Measurements from ENCODE around the gene GRK5. TPM values are rescaled to one million over a fixed set of nuclear protein-coding genes. Genes with fewer than 3 reads are reported as not detected.
A peak's percentile ranks its signal among the peaks of the same experiment; 100 is the strongest.

The GRK5 gene
- total RNA-seq, 2 donors from 2014 or later: 3.4 to 4.9 TPM

GRCh38 chr10:119443970-119444660 lies 236.7 kb downstream of the GRK5 start:
- H3K4me3 ChIP-seq: no peak overlapping the region
- intact Hi-C loops (cut with DNase I): no loop called here
- H3K27me3 ChIP-seq: no peaks in the 10 kb centered on the region
- DNase-seq (no peak), ATAC-seq (no peak)
- no peaks in the 10 kb centered on the region for H3K9me3 ChIP-seq
- H3K27ac ChIP-seq: no peak overlapping the region
- TF ChIP-seq POLR2A (IDR thresholded peaks at IDR 0.05): no peak
- TF ChIP-seq, protein P1, sequence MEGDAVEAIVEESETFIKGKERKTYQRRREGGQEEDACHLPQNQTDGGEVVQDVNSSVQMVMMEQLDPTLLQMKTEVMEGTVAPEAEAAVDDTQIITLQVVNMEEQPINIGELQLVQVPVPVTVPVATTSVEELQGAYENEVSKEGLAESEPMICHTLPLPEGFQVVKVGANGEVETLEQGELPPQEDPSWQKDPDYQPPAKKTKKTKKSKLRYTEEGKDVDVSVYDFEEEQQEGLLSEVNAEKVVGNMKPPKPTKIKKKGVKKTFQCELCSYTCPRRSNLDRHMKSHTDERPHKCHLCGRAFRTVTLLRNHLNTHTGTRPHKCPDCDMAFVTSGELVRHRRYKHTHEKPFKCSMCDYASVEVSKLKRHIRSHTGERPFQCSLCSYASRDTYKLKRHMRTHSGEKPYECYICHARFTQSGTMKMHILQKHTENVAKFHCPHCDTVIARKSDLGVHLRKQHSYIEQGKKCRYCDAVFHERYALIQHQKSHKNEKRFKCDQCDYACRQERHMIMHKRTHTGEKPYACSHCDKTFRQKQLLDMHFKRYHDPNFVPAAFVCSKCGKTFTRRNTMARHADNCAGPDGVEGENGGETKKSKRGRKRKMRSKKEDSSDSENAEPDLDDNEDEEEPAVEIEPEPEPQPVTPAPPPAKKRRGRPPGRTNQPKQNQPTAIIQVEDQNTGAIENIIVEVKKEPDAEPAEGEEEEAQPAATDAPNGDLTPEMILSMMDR (IDR thresholded peaks at IDR 0.05): no peak
- 84 to 91% methylated on average over 7 to 10 of the region's 12 CpGs for WGBS, 2 donors
- H3K36me3 ChIP-seq (replicated peaks in 1 of 2; ENCODE audit: insufficient read depth in 1 of 2, low read depth in 2 of 2): no peaks in the 10 kb centered on the region
- no peaks in the 10 kb centered on the region for H3K4me1 ChIP-seq

DNA sequence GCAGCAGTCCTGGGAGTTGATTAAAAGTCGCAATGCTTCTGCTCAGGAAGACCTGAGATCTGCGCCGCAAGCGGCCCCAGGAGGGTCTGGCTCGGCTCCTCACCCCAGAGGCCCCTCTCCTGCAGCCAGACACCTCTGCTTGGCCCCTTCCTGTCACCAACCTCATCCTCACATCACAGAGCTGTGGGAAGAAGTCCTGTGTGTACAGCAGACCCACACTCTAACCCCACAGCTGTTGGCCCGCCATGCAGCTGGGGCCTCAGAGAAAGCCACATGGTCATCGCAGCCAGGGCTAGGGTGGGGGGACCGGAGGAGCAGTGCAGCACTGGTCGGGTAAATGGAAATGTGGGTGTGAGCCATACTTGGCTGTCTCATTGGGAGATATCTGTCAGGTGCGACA lies 237.5 kb downstream of the GRK5 start:
- Histone ChIP-seq H3K36me3 (replicated peaks in 1 of 2; ENCODE audit: insufficient read depth in 1 of 2, low read depth in 2 of 2) (no peaks in the 10 kb centered on the region), H3K9me3 (no peaks in the 10 kb centered on the region), H3K4me3 (no peak overlapping the region), H3K4me1 (no peaks in the 10 kb centered on the region), H3K27ac (no peak overlapping the region), H3K27me3 (no peaks in the 10 kb centered on the region)
- intact Hi-C loops (cut with DNase I): loop anchor here (5.0 kb wide), 1 partner anchor 248 kb away; no protein-coding TSS in a partner anchor
- no peak for TF ChIP-seq POLR2A (IDR thresholded peaks at IDR 0.05)
- TF ChIP-seq, protein P1 (IDR thresholded peaks at IDR 0.05): no peak
- WGBS, 2 donors: 73 to 80% methylated on average over 5 to 9 of the region's 10 CpGs
- no peak for ATAC-seq
- no peak for DNase-seq

DNA sequence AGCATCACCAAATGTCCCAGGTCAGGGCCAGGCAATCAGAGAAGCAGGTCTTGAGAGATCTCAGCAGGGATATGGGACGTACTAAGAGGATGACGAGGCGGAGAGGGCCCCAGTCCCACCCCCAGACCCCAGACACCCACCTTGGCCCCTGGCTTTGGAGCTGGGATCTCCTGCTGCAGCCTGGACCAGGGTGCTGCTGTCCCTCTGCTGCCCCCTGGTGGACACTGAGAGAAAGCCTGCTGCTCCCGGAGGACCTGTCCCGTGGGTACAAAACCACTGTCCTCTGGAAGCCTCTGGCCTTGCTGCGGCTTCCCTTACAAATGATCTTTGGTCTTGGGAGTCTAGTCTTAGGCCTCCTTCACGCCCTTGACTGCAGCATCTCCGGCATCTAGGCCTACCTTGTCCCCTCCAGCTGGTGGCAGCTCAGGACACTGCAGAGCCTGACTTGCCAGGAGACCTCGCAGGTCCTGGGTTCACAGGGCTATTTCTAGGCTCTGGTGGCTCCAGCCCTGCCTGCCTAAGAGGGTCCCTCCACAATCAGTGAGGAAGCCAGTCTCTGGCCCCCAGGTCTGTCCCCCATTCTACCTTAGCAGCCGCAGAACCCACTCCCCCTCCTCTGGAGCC lies 238.1 kb downstream of the GRK5 start:
- WGBS, 2 donors: 24 to 28% methylated on average over 8 to 10 of the region's 10 CpGs
- H3K27ac ChIP-seq: no peak overlapping the region
- intact Hi-C loops (cut with DNase I): loop anchor here (5.0 kb wide), 1 partner anchor 248 kb away; no protein-coding TSS in a partner anchor
- no peaks in the 10 kb centered on the region for H3K9me3 ChIP-seq
- no peak overlapping the region for H3K4me3 ChIP-seq
- TF ChIP-seq, protein P1 (IDR thresholded peaks at IDR 0.05): peak; percentile 78 to 98 (median 81)
- no peak for TF ChIP-seq POLR2A (IDR thresholded peaks at IDR 0.05)
- DNase-seq (peak; percentile 86 to 88 (median 88)), ATAC-seq (peak; percentile 69)
- H3K36me3 ChIP-seq (replicated peaks in 1 of 2; ENCODE audit: insufficient read depth in 1 of 2, low read depth in 2 of 2): no peaks in the 10 kb centered on the region
- no peaks in the 10 kb centered on the region for H3K4me1 ChIP-seq
- no peaks in the 10 kb centered on the region for H3K27me3 ChIP-seq

DNA sequence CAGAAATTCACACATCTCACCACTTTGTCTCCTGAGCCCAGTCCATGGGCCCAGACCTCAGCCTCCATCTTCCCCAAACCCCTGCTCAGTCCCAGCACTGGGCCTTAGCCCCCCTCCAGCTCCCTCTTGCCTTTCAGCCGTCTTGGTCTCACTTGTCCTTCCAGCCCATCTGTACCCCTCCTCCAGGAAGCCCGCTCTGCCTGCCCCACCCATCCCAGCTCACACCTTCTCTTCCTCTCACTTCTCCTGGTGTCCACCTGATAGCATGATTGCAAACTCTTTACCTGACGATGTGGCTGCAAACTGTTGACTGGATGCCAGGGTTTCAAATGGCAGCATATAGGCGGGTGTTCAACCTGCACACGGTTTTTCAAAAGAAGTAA lies 238.6 kb downstream of the GRK5 start:
- no peak for ATAC-seq
- no peak for TF ChIP-seq POLR2A (IDR thresholded peaks at IDR 0.05)
- TF ChIP-seq, protein P1 (IDR thresholded peaks at IDR 0.05): no peak
- Histone ChIP-seq H3K36me3 (replicated peaks in 1 of 2; ENCODE audit: insufficient read depth in 1 of 2, low read depth in 2 of 2) (no peaks in the 10 kb centered on the region), H3K4me1 (no peaks in the 10 kb centered on the region), H3K27ac (no peak overlapping the region), H3K4me3 (no peak overlapping the region), H3K9me3 (no peaks in the 10 kb centered on the region), H3K27me3 (no peaks in the 10 kb centered on the region)
- intact Hi-C loops (cut with DNase I): loop anchor here (5.0 kb wide), 1 partner anchor 249 kb away; no protein-coding TSS in a partner anchor
- 71 to 84% methylated on average over 5 of the region's 5 CpGs for WGBS, 2 donors
- no peak for DNase-seq
